Measurements from ENCODE around the gene BDH1. TPM values are rescaled to one million over a fixed set of nuclear protein-coding genes. Genes with fewer than 3 reads are reported as not detected.
A peak's percentile ranks its signal among the peaks of the same experiment; 100 is the strongest.

Gene BDH1
- total and polyA plus RNA-seq, 2 of the 13 experiments (the other 11 are each of a cell fraction or from before 2014, with no cell fraction given), result 21.2 to 71.9 TPM

DNA sequence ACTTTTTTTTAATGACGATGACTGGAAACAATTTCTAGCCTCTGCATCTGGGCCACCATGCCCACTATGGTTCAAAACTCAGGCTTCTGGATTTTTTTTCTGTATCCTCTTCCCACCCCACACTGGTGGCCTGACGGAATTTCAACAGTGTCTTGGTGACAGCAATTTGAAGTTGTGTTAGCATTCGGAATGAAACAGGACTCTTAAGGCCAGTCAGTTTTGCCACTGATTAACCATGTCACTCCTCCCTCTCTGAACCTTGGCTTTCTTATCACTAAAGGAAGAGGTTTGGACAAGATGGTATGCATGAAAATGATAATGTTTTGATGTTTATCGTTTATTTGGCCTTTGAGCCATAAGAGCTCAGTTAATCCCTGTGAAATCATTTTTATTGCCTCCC is 41.6 kb upstream of the BDH1 start (continued):
- TF ChIP-seq, protein P1, sequence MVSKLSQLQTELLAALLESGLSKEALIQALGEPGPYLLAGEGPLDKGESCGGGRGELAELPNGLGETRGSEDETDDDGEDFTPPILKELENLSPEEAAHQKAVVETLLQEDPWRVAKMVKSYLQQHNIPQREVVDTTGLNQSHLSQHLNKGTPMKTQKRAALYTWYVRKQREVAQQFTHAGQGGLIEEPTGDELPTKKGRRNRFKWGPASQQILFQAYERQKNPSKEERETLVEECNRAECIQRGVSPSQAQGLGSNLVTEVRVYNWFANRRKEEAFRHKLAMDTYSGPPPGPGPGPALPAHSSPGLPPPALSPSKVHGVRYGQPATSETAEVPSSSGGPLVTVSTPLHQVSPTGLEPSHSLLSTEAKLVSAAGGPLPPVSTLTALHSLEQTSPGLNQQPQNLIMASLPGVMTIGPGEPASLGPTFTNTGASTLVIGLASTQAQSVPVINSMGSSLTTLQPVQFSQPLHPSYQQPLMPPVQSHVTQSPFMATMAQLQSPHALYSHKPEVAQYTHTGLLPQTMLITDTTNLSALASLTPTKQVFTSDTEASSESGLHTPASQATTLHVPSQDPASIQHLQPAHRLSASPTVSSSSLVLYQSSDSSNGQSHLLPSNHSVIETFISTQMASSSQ (IDR thresholded peaks at IDR 0.05; ENCODE audit: low read depth), result peak; percentile 93
- TF ChIP-seq, protein P1 (CRISPR knock-in tag; IDR thresholded peaks at IDR 0.05; ENCODE audit: borderline replicate concordance), result peak; percentile 94; the same call in 1 of the 2 replicates
- TF ChIP-seq, protein P2, sequence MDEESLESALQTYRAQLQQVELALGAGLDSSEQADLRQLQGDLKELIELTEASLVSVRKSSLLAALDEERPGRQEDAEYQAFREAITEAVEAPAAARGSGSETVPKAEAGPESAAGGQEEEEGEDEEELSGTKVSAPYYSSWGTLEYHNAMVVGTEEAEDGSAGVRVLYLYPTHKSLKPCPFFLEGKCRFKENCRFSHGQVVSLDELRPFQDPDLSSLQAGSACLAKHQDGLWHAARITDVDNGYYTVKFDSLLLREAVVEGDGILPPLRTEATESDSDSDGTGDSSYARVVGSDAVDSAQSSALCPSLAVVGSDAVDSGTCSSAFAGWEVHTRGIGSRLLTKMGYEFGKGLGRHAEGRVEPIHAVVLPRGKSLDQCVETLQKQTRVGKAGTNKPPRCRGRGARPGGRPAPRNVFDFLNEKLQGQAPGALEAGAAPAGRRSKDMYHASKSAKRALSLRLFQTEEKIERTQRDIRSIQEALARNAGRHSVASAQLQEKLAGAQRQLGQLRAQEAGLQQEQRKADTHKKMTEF (CRISPR knock-in tag; IDR thresholded peaks at IDR 0.05), result peak; percentile 50; the same call in 1 of the 2 replicates
- TF ChIP-seq, protein P3, sequence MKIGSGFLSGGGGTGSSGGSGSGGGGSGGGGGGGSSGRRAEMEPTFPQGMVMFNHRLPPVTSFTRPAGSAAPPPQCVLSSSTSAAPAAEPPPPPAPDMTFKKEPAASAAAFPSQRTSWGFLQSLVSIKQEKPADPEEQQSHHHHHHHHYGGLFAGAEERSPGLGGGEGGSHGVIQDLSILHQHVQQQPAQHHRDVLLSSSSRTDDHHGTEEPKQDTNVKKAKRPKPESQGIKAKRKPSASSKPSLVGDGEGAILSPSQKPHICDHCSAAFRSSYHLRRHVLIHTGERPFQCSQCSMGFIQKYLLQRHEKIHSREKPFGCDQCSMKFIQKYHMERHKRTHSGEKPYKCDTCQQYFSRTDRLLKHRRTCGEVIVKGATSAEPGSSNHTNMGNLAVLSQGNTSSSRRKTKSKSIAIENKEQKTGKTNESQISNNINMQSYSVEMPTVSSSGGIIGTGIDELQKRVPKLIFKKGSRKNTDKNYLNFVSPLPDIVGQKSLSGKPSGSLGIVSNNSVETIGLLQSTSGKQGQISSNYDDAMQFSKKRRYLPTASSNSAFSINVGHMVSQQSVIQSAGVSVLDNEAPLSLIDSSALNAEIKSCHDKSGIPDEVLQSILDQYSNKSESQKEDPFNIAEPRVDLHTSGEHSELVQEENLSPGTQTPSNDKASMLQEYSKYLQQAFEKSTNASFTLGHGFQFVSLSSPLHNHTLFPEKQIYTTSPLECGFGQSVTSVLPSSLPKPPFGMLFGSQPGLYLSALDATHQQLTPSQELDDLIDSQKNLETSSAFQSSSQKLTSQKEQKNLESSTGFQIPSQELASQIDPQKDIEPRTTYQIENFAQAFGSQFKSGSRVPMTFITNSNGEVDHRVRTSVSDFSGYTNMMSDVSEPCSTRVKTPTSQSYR (CRISPR knock-in tag; IDR thresholded peaks at IDR 0.05; ENCODE audit: borderline replicate concordance), result no peak
- TF ChIP-seq, protein P4, sequence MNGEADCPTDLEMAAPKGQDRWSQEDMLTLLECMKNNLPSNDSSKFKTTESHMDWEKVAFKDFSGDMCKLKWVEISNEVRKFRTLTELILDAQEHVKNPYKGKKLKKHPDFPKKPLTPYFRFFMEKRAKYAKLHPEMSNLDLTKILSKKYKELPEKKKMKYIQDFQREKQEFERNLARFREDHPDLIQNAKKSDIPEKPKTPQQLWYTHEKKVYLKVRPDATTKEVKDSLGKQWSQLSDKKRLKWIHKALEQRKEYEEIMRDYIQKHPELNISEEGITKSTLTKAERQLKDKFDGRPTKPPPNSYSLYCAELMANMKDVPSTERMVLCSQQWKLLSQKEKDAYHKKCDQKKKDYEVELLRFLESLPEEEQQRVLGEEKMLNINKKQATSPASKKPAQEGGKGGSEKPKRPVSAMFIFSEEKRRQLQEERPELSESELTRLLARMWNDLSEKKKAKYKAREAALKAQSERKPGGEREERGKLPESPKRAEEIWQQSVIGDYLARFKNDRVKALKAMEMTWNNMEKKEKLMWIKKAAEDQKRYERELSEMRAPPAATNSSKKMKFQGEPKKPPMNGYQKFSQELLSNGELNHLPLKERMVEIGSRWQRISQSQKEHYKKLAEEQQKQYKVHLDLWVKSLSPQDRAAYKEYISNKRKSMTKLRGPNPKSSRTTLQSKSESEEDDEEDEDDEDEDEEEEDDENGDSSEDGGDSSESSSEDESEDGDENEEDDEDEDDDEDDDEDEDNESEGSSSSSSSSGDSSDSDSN (CRISPR knock-in tag; IDR thresholded peaks at IDR 0.05), result no peak
- TF ChIP-seq SAFB2 (CRISPR knock-in tag; IDR thresholded peaks at IDR 0.05; ENCODE audit: borderline replicate concordance, low read depth) (no peak), GZF1 (CRISPR knock-in tag; IDR thresholded peaks at IDR 0.05) (no peak), HNF4A (CRISPR knock-in tag; IDR thresholded peaks at IDR 0.05) (peak; percentile 83), BRCA1 (CRISPR knock-in tag; IDR thresholded peaks at IDR 0.05) (no peak), LCORL (IDR thresholded peaks at IDR 0.05) (no peak), LCORL (CRISPR knock-in tag; IDR thresholded peaks at IDR 0.05) (0 out of 2 replicates have a peak, but pooled peaks have one; percentile 21), ZNF577 (CRISPR knock-in tag; IDR thresholded peaks at IDR 0.05; ENCODE audit: borderline replicate concordance, low read depth) (no peak), SALL1 (CRISPR knock-in tag; IDR thresholded peaks at IDR 0.05) (peak; percentile 81), GATAD1 (CRISPR knock-in tag; IDR thresholded peaks at IDR 0.05) (0 out of 2 replicates have a peak, but pooled peaks have one; percentile 20), SIX1 (CRISPR knock-in tag; IDR thresholded peaks at IDR 0.05; ENCODE audit: borderline replicate concordance) (no peak; the same call in 1 of the 2 replicates)
- TF ChIP-seq, protein P5, sequence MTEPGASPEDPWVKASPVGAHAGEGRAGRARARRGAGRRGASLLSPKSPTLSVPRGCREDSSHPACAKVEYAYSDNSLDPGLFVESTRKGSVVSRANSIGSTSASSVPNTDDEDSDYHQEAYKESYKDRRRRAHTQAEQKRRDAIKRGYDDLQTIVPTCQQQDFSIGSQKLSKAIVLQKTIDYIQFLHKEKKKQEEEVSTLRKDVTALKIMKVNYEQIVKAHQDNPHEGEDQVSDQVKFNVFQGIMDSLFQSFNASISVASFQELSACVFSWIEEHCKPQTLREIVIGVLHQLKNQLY (CRISPR knock-in tag; IDR thresholded peaks at IDR 0.05), result no peak
